GM19395 (cell line): ENCODE measurements around the gene PRDM5.

Experiments
- ATAC-seq: cut with Tn5 transposase; IDR thresholded peaks from one replicate; pipeline ENCODE4 v1.9.1; 2021; ENCODE audit warnings: mild to moderate bottlenecking, moderate library complexity; ENCODE audit not compliant: unreplicated experiment

Gene PRDM5

GRCh38 chr4:120922381-120923206, at the start of gene PRDM5:
PRDM5 (minus strand) TSS chr4:120922726; CDS start chr4:120922608, 118 bp downstream.
- ATAC-seq: no peak

- ATAC-seq: no peak
Measured at GRCh38 chr4:120971884-120972283, 49.4 kb upstream of the PRDM5 start.

DNA sequence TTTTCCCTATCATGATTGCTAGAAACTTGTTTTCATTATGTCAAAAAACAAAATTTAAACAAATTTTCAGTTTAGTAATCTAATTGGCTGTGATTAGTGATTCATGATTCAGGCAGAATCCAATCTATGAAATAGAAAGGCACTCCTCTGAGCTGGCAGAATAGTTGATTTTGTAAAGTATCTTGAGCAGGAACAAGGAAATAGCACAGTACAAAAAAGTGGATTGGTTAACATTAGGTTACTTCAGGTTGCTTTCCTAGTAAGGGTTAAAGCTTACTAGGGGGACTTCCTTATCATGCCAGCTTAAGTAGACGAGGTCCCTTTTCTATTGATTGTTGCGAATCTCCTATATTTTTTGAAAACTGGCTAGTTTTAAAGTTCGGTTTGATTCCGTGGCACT, 43.4 kb upstream of the PRDM5 start:
- ATAC-seq: no peak

- no peak for ATAC-seq
Measured at GRCh38 chr4:120964596-120964995, 42.1 kb upstream of the PRDM5 start.

GRCh38 chr4:120963449-120963848, 40.9 kb upstream of the PRDM5 start:
- no peak for ATAC-seq

- no peak for ATAC-seq
Measured at GRCh38 chr4:120960656-120961267, 38.2 kb upstream of the PRDM5 start.

DNA sequence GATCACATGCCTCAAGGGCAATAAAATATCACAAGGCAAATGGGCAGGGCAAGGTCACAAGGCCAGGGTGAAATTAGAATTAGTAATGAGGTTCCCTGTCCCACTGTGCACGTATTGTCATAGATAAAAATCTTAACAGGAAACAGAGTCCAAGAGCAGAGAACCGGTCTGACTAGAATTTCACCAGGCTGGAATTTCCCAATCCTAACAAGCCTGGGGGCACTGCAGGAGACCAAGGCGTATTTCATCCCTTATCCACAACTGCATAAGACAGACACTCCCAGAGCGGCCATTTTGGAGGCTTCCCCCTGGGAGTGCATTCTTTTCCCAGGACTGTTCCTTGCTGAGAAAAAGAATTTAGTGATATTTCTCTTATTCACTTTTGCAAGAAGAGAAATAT, 25.9 kb upstream of the PRDM5 start:
- no peak for ATAC-seq

GRCh38 chr4:120942776-120943175, 20.2 kb upstream of the PRDM5 start:
- no peak for ATAC-seq

DNA sequence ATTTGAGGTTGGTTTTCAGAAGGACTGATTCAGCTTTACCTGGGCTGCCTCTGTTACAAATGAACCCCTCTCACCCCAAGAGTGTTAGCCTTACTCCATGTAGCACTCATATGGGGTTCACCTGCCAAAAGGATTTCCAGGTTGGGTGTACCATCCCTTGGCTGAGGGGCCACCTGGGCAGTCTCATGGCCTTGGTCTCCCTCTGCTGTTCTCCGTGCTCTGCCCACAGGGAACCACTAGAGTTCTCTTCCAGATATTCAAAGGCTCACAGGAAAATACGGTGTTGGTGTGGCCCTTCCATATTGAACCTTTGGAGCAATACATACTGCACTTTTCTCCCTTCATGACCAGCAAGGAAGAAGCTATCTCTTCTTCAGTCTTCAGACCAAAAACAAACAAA, 18.0 kb upstream of the PRDM5 start:
- ATAC-seq: no peak

DNA sequence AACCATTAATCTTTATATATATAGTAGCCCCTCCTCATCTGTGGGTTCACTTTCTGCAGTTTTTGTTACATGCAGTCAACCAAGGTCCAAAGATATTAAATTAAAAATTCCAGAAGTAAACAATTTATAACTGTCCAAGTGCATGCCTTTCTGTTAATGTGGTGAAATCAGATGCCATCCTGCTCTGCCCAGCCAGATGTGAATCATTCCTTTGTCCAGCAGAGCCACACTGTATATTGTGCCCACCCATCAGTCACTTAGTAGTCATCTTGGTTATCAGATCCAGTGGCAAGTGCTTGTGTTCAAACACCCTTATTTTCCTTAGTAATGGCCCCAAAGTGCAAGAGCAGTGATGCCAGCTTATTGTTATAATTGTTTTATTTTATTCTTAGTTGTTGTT, 17.2 kb upstream of the PRDM5 start:
- no peak for ATAC-seq

GRCh38 chr4:120929847-120930246, 7.3 kb upstream of the PRDM5 start:
- no peak for ATAC-seq

DNA sequence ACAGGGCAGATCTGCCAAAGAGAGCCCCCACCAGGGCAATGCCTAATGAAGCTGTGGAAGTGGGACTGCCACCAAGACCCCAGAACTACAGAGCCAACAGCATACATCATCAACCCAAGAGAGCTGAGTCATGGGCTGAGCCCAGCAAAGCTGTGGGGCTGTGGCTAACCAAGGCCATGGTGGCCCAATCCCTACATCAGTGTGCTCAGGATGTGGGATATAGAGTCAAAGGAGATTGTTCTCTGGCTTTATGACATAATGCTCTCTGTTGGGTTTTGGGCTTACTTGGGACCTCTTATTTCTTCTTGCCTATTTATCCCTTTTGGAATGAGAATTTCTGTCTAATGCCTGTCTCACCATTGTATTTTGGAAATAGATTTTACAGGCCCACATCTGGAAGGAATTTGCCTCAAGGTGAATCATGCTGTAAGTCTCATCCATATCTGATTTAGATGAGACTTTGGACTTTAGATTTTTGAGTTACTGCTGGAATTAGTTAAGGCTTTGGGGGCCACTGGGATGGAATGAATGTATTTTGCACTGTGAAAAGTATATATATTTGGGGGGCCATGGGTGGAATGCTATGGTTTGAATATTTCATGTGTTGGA, 5.4 kb upstream of the PRDM5 start:
- no peak for ATAC-seq

DNA sequence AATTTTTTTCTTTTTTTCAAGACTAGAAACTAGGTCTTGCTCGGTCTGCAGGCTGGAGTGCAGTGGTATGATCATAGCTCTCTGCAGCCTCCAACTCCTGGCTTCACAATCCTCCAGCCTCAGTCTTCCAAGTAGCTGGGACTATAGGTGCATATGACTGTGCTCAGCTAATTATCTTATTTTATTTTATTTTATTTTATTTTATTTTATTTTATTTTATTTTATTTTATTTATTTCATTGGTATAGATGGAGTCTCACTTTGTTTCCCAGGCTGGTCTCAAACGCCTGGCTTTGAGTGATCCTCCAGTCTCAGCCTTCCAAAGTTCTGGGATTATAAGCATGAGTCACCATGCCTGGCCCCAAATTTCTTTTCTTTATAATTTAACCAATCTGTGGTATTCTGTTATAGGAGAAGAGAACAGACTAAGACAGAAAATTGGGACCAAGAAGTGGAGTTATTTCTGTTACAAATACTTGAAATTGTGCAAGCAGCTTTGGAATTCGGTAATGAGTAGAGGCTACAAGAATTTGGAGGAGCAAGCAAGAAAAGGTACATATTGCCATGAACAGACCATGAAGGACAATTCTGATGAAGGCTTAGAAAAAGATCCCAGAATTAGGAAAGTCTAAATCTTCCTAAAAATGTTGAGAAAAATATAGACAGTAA, 4.0 kb upstream of the PRDM5 start:
- no peak for ATAC-seq

DNA sequence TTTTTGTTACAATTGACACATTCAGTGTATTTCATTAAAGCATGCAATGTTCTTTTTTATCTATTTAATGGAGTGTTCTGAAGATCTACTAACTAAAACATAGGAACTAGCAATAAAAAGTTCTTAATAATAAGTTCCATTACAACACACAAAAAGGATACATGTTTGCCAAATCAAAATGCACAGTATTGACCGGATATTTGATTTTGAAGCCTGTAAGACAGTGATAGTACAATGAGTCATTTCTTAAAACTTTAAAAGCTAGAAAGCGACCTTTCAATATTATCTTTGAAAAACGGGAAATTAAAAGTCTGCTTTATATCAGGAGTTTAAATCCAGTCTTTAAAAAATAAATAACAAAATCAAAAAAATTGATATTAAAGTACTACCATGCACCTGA, 2.4 kb upstream of the PRDM5 start:
- no peak for ATAC-seq

DNA sequence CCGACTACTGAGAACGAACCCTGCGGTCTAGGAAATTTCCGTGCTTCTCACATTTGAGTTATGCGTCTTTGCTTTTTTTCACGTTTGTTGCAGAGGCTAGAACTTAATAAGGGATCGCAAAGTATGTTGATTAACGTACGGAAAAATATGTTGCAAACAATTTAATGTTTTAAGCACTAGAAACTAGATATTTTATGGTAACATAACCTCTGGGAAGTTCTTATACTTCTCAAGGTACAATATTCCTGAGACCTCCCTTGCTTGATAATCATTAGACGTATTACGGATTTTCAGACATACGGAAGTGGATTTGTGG, 639 bp upstream of the PRDM5 start:
- ATAC-seq: no peak

GRCh38 chr4:120921456-120922380, 808 bp downstream of the PRDM5 start:
- no peak for ATAC-seq

DNA sequence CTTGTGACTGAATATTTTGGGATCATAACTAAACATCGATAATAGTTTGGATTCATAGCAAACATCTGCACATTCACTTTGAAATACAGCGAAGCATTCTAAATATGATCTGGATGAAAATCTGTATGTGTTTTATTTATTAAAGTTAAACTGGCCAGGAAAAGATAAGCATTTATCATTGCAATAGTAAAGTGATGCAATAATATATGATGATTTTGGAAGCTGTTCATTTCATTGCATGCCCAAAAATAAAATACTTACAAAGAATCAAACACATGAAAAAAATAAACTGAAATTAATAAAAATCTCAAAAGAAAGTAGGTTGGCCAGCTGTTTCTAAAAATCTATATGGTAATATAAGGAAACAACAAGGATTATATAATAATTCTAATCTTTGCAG, 1.9 kb downstream of the PRDM5 start:
- no peak for ATAC-seq

DNA sequence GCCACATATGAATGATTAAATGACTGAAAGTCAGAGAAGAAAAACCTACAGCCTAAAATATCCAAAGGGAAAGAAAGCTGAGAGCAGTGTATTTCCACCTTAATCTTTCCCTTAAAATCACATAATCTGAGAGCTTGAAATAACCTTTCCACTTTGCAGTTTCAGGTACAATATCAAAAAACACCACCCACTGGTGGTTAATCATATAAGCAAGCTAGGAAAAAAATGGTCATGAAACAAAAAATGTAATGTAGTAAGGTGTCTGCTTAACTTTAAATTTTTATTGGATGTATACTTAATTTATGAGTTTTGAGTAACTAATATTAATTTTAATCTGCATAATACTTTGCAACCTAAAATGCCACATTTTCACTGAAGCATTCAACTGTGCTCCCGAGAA, 3.2 kb downstream of the PRDM5 start:
- no peak for ATAC-seq

- no peak for ATAC-seq
Measured at GRCh38 chr4:120918788-120919187, 3.7 kb downstream of the PRDM5 start.

DNA sequence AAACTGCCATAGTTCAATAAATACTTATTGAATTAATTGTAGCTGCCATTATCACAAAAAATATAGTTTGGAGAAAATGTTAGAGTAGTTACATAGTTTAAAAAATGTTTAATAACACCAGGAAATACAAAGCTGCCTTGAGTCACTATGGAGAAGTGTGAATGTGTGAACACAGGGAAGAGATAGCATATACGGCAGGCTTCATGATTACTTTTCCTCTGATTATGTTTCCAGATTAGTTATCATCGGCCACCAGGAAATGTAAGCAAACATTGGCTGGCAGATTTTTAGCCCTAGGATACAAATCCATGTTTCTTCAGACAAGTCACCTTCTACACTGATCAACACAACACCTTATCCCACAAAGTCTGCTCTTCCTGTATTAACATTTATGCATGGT, 4.4 kb downstream of the PRDM5 start:
- no peak for ATAC-seq

GRCh38 chr4:120916937-120917336, 5.6 kb downstream of the PRDM5 start:
- ATAC-seq: no peak
